GM08714 (cell line): Measurements from ENCODE around the gene IRF6.

Experiments
- H3K4me3 ChIP-seq: fragments of 200-500 bp; sonication (Bioruptor generic); 2 replicates; pipeline ENCODE4 v1.5.1; 2014; ENCODE audit warnings: mild to moderate bottlenecking, low read length, inconsistent platforms
- ZNF274 ChIP-seq: IDR thresholded peaks from 2 replicates; pipeline ENCODE4 v1.6.1; 2012; ENCODE audit warnings: mild to moderate bottlenecking, low read depth, low read length

The IRF6 gene

DNA sequence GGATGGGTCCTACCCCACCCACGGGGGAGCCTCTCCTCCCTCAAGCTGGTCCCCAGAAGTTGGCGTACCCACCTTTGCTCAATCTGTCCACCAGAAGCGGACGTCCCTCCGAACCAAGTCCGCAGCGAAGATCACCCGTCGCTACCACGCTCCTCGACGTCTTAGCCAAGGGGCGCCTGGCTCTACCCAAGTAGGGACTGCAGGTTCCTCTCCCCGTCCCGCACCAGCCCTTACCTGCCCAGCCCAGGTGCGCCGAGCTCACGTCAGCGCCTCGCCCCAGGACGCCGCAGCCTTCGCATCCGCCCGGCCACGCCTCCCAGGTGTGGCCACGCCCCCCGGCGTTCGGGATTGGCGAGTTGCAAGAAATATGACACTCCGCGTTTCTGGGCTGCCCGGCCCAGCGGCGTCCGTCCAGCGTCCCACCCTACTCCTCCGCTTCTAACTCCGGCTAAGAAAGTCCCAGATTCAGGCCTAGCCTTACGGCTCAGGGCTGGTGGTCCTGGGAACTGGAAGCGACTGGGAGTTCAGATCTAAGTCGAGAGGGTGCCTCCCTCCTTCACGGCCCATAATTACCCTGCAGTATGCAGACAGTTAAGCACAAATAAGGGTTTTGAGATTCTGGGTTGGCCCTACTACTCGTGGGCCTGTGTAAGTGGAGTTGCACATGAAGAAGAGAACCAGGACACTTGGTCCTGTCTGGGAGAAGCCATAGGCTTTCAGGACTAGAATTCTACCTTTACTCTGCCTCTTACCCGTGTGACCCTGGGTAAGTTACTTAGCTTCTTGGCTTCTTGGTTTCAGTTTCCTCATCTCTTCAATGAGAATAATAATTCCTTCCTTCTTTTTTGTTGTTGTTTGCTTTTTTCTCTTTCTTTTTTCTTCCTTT is at the start of gene IRF6:
Gene IRF6 (minus strand): TSS at position 268 of the 886 bp plus-strand sequence. CDS start 4,729 bp downstream, outside the sequence.
- H3K4me3 ChIP-seq = peak within 1 kb of the TSS; percentile 49; the same call in 1 of the 2 replicates
- TF ChIP-seq ZNF274 = no peak

DNA sequence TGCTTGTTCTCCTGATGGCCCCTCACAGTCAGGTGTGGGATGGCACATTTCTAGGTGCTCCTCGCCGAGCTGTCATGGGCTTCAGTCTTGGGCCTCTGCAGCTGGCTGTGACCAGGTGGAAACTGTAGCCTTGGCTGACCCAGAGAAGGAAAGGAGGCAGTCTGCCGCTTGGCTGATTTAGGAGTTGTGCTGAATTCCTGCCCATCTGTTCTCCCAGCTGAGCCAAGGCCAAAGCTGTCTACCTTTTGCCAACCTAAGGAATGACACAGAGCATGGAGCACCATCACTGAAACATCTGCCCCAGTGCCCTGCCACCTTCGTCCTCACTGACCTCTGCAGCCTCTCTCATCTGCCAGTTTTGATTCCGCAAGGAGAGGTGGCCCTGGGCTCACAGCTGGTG is 49.7 kb upstream of the IRF6 start:
- H3K4me3 ChIP-seq = no peak overlapping the region
- TF ChIP-seq ZNF274 = no peak

GRCh38 chr1:209855006-209855405 is 49.1 kb upstream of the IRF6 start:
- no peak overlapping the region for H3K4me3 ChIP-seq
- TF ChIP-seq ZNF274 = no peak

DNA sequence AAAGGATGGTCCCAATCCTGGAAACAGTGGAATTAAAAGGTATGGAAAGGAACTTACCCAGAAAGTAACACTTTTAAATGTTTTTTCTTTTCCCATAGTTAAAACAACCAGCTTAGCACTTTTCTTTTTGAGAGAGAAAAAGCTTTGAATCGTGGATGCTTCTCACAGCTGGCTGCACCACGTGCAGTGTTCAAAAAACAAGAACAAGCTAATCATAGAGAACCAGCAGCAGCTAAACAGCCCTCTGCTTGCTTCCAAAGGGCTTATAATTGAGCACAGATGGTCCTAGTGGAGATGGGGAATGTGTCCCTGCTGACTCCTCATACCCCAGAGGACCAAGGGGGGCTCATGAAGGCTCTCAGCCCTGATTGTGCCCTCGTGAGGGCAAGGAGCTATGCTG is 48.3 kb upstream of the IRF6 start:
- H3K4me3 ChIP-seq = no peak overlapping the region
- no peak for TF ChIP-seq ZNF274

DNA sequence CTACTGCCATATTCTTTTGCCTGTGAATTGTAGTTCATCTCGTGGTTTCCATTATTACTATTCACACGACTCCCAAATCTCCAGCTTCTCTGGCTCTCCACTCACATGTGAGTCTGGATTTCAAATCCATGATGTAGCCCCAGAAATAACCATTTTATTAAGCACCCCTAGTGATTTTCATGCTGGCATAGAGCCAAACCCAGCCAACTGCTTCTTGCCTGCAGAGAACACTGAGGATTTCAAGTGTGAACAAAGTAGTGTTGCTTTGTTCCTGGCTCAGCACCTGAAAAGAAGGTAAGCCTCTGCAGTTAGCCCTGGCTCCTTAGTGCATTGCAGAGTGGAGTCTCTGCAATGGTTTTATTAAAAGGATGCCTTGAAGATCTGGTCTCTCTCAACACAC is 47.7 kb upstream of the IRF6 start:
- no peak for TF ChIP-seq ZNF274
- no peak overlapping the region for H3K4me3 ChIP-seq

GRCh38 chr1:209850342-209850979 is 44.5 kb upstream of the IRF6 start:
- no peak overlapping the region for H3K4me3 ChIP-seq
- no peak for TF ChIP-seq ZNF274

DNA sequence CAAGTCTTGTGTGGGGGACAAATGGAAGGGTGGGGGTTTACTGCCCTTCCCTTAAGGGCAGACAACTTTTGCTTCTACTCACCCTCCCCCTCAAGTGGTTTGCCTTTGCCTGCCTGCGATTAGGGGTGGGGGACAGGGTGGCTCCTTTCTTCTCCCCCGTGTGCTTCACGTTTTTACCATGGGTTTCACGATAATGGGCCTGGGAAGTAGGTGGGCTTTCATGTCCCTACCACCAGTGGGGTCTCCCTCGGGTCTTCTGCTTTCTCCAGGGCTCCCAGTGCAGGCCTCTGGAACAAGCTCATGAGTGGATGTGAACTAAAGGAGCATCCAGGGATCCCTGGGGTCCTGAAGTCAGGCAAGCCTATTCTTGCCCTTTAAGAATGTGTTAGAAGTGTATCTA is 43.4 kb upstream of the IRF6 start:
- TF ChIP-seq ZNF274 = no peak
- no peak overlapping the region for H3K4me3 ChIP-seq

DNA sequence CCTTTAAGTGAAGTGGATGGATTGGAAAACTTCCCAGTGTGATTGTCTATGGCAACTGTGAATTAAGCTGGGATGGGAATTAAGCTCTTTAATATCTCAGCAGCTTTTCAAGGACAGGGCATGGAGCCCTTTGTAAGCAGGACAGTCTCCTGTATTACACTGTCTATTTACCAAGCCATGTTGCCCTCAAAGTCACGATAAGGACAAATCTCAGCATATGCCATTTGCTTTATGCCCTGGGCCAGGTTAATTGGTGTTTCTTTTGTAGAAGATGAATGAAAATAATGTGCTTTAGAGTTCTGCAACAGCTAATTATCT is 39.4 kb upstream of the IRF6 start:
- H3K4me3 ChIP-seq = no peak overlapping the region
- no peak for TF ChIP-seq ZNF274

GRCh38 chr1:209844695-209845407 is 38.9 kb upstream of the IRF6 start:
- TF ChIP-seq ZNF274 = no peak
- H3K4me3 ChIP-seq = no peak overlapping the region

DNA sequence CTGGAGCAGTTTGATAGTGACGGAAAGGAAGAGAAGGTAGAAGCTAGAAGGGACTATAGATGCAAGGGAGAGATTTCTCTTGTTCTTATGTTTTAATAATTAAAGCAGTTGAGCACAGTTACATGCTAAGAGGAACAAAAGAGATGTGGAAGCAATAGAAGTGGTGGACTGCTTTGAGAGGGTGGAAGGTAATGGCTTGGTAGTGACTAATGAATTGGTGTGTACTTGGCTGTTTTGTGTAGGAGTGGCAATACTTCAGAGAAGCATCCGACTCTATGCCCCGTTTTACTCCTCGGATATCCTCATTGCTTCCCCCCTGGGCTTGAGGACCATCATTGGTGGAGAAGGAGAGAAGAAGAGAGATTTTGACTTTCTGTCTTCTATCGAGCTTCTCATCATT is 34.7 kb upstream of the IRF6 start:
- H3K4me3 ChIP-seq = no peak overlapping the region

DNA sequence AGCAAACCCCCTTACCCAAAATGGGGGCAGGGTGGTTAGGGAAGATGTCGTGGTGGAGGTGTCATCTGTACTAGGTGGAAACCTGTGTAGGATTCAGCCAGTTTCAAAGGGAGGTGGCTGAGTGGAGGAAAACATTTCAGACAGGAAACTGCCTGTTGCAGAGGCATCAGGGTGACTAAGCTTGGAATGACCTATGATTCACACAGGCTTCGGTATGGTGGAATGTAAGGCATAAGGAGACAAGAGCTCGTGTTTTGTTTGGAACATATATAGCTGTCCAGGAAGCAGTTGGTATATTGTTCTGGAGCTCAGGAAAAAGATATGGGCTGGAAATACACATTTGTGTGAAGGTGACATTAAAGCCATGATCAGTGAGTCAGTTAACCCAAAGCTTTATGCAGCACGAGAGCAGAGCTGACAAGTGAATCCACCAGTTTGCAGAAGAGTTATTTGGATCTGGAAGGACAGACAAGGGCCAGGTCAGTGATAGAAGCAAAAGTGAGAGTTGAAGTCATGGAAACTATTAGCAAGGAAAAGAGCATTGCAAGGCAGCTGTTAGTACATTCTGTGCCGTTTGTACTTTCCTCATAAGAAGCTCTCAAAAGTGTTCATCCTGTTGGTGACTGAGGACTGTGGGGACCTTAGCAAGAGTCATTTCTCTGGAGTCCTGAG is 34.1 kb upstream of the IRF6 start:
- no peak for TF ChIP-seq ZNF274
- no peak overlapping the region for H3K4me3 ChIP-seq

More for the DNA sequence above, 34.7 kb upstream of the IRF6 start:
- no peak for TF ChIP-seq ZNF274

DNA sequence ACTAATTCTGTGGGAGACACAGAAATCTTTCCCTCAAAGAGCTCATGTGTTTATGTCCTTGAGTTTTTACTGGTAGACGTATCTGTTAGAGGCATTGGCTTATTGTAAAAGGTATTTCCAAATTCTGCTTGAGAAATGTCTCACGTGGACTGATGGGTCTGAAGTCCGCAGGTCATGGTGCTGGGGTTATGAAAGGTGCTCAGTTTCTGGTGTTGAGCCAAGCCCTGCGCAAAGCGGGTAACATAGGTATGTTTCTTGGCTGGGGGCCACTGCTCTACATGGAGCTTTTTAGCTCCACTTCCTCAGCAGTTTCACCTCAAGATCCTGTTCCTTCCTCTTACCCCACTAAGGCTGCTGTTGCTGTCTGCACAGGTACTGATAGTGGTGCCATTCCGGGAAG is 32.6 kb upstream of the IRF6 start:
- TF ChIP-seq ZNF274 = no peak
- no peak overlapping the region for H3K4me3 ChIP-seq

- no peak for TF ChIP-seq ZNF274
- H3K4me3 ChIP-seq = no peak overlapping the region
Measured at GRCh38 chr1:209837671-209838070, 31.7 kb upstream of the IRF6 start.

DNA sequence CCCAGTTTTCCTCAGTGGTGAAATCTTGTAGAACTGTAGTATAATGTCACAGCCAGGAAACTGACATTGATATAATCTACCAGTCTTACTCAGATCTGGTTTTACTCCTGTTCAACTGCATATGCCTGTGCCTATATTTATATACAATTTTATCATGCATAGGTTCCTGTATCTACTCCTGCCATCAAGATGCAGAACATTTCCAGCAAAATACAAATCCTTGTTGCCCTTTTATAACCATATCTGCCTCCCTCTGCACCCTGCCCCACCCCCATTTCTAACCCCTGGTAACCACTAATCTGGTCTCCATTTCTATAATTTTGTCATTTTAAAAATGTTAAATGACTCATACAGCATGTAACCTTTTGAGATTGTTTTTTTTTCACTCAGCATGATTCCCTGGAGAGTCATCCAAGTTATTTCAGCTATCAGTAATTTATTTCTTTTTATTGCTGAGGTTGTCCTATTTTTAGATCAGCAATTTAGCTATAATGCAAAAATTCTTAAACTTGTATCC is 29.9 kb upstream of the IRF6 start:
- TF ChIP-seq ZNF274 = no peak
- no peak overlapping the region for H3K4me3 ChIP-seq

DNA sequence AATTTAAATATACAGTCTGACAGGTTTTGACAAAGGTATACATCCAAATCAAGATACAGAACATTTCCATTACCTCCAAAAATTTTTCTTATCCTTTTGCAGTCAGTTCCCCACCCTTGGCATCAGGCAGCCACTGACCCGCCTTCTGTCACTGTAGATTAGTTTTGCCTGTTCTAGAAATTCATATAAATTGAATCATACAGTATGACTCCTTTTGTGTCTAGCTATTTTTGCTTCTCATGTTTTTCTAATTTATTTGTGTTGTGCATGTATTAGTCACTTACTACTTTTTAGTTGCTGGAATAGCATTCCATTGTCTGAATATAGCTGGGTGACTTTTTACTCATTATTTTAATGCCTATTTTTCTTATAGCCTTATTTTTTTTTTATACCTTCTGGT is 25.7 kb upstream of the IRF6 start:
- TF ChIP-seq ZNF274 = no peak
- no peak overlapping the region for H3K4me3 ChIP-seq
